ENCODE measurements around the gene RBP3. TPM values are rescaled to one million over a fixed set of nuclear protein-coding genes. Genes with fewer than 3 reads are reported as not detected.

Gene RBP3
- total RNA-seq, 4 donors from 2014 or later = not detected

- H3K4me1 ChIP-seq = no peaks in the 10 kb centered on the region
- H3K9me3 ChIP-seq = no peaks in the 10 kb centered on the region
- TF ChIP-seq CTCF (IDR thresholded peaks at IDR 0.05) = peak; percentile 65 to 82 (median 68)
- TF ChIP-seq POLR2A (IDR thresholded peaks at IDR 0.05) = no peak
- intact Hi-C loops (cut with DNase I; ENCODE audit: low total_unique reads) = no loop called here
- H3K27ac ChIP-seq = no peak overlapping the region
- H3K4me3 ChIP-seq = no peak overlapping the region
- peak; percentile 37 to 49 for DNase-seq
- no peaks in the 10 kb centered on the region for H3K36me3 ChIP-seq
- no peaks in the 10 kb centered on the region for H3K27me3 ChIP-seq
Measured at GRCh38 chr10:47340608-47341170, 7.5 kb upstream of the RBP3 start.

- Histone ChIP-seq H3K27ac (no peak overlapping the region), H3K36me3 (no peaks in the 10 kb centered on the region), H3K9me3 (no peaks in the 10 kb centered on the region), H3K4me1 (no peaks in the 10 kb centered on the region), H3K4me3 (no peak overlapping the region), H3K27me3 (no peaks in the 10 kb centered on the region)
- no peak for DNase-seq
- TF ChIP-seq CTCF (IDR thresholded peaks at IDR 0.05) = no peak
- TF ChIP-seq POLR2A (IDR thresholded peaks at IDR 0.05) = no peak
- intact Hi-C loops (cut with DNase I; ENCODE audit: low total_unique reads) = no loop called here
Measured at GRCh38 chr10:47344996-47345870, 2.9 kb upstream of the RBP3 start.

GRCh38 chr10:47346581-47347302 is 1.4 kb upstream of the RBP3 start:
- TF ChIP-seq CTCF (IDR thresholded peaks at IDR 0.05) = no peak
- no peak for TF ChIP-seq POLR2A (IDR thresholded peaks at IDR 0.05)
- no peaks in the 10 kb centered on the region for H3K27me3 ChIP-seq
- no peaks in the 10 kb centered on the region for H3K4me1 ChIP-seq
- intact Hi-C loops (cut with DNase I; ENCODE audit: low total_unique reads) = no loop called here
- DNase-seq = no peak
- H3K36me3 ChIP-seq = no peaks in the 10 kb centered on the region
- no peak overlapping the region for H3K4me3 ChIP-seq
- no peak overlapping the region for H3K27ac ChIP-seq
- no peaks in the 10 kb centered on the region for H3K9me3 ChIP-seq

- no peak for DNase-seq
Measured at GRCh38 chr10:47347303-47347675, 874 bp upstream of the RBP3 start.

More at GRCh38 chr10:47347303-47347675, 874 bp upstream of the RBP3 start:
- TF ChIP-seq CTCF (IDR thresholded peaks at IDR 0.05) (no peak), POLR2A (IDR thresholded peaks at IDR 0.05) (no peak)
- no peak overlapping the region for H3K27ac ChIP-seq
- no peak overlapping the region for H3K4me3 ChIP-seq
- no peaks in the 10 kb centered on the region for H3K9me3 ChIP-seq
- no peaks in the 10 kb centered on the region for H3K4me1 ChIP-seq
- H3K36me3 ChIP-seq = no peaks in the 10 kb centered on the region
- H3K27me3 ChIP-seq = no peaks in the 10 kb centered on the region
- intact Hi-C loops (cut with DNase I; ENCODE audit: low total_unique reads) = no loop called here

All from uterus (tissue), 4 donors.